H1 (cell line): ENCODE data around the gene MYOM1. TPM values are rescaled to one million over a fixed set of nuclear protein-coding genes. Genes with fewer than 3 reads are reported as not detected.

Source experiments
- CTCF ChIA-PET: fragments of 300-600 bp; sonication (Branson Sonifier 250); formaldehyde crosslinking; loops from one replicate; lab custom pipeline; 2021; ENCODE audit not compliant: partially characterized antibody; lab: Charles Lee
- POLR2A ChIA-PET: fragments of 300-600 bp; sonication (Branson Sonifier 250); formaldehyde crosslinking; loops from one replicate; lab custom pipeline; 2021; ENCODE audit warnings: inconsistent platforms; ENCODE audit not compliant: partially characterized antibody; lab: Charles Lee
- DNase-seq, 2 experiments: peaks; one replicate each; pipeline versions ENCODE4 v3.0.0 to v3.0.0-alpha.2; 2010 to 2022; ENCODE audit warnings: low spot score in 2 of 2, low read depth in 1 of 2, mixed read lengths in 1 of 2
- FAIRE-seq: peaks from 2 replicates; lab custom pipeline; 2011; peaks lifted over from hg19 to GRCh38; lab: Jason Lieb, UNC
- H2AFZ ChIP-seq: 2 replicates; pipeline ENCODE4 v1.8.1; 2012; ENCODE audit warnings: low read length, inconsistent platforms
- H2AK5ac ChIP-seq: 2 replicates; pipeline ENCODE4 v1.6.1; 2013; ENCODE audit warnings: low read depth, low read length
- H2BK120ac ChIP-seq: replicated peaks from 2 replicates; pipeline ENCODE3; 2013; ENCODE audit warnings: low read depth, low read length, inconsistent platforms
- H2BK12ac ChIP-seq: 2 replicates; pipeline ENCODE4 v1.6.1; 2013; ENCODE audit warnings: low read depth, low read length
- H2BK15ac ChIP-seq: 2 replicates; pipeline ENCODE4 v1.6.1; 2013; ENCODE audit warnings: low read length
- H2BK20ac ChIP-seq: 2 replicates; pipeline ENCODE4 v1.6.1; 2013; ENCODE audit warnings: low read length
- H2BK5ac ChIP-seq: 2 replicates; pipeline ENCODE4 v1.6.1; 2013; ENCODE audit warnings: low read depth, low read length
- H3K14ac ChIP-seq: 2 replicates; pipeline ENCODE4 v1.6.1; 2013; ENCODE audit warnings: inconsistent platforms; ENCODE audit not compliant: insufficient read length
- H3K18ac ChIP-seq: 2 replicates; pipeline ENCODE4 v1.6.1; 2013; ENCODE audit warnings: low read length; ENCODE audit errors: extremely low read depth
- H3K23ac ChIP-seq: 2 replicates; pipeline ENCODE4 v1.6.1; 2013; ENCODE audit warnings: inconsistent platforms; ENCODE audit not compliant: insufficient read length
- H3K23me2 ChIP-seq: 2 replicates; pipeline ENCODE4 v1.6.1; 2013; ENCODE audit warnings: low read depth, low read length
- H3K27ac ChIP-seq: 2 replicates; pipeline ENCODE4 v1.6.1; 2011; ENCODE audit warnings: low read depth, low read length, inconsistent platforms
- H3K27me3 ChIP-seq, 4 experiments: replicated peaks in 1 of 4; 1 replicate in 1 of 4; 2 replicates in 3 of 4; pipeline versions ENCODE4 v1.6.1 to v1.8.1; 2011 to 2013; ENCODE audit warnings: low read length in 3 of 4, mild to moderate bottlenecking in 3 of 4, inconsistent platforms in 2 of 4, mixed read lengths in 2 of 4, moderate library complexity in 1 of 4; ENCODE audit not compliant: control insufficient read depth in 3 of 4, insufficient read depth in 3 of 4; ENCODE audit errors: extremely low read depth in 1 of 4
- H3K36me3 ChIP-seq, 4 experiments: 2 replicates each; pipeline versions ENCODE4 v1.6.1 to v1.8.1; 2011 to 2013; ENCODE audit warnings: mild to moderate bottlenecking in 4 of 4, low read length in 3 of 4, moderate library complexity in 2 of 4, control low read depth in 1 of 4, inconsistent platforms in 1 of 4; ENCODE audit not compliant: insufficient read depth in 4 of 4, control insufficient read depth in 2 of 4
- H3K4ac ChIP-seq: replicated peaks from 2 replicates; pipeline ENCODE3; 2013; ENCODE audit warnings: low read length, low read depth, mixed read lengths, inconsistent platforms; ENCODE audit not compliant: insufficient read length
- H3K4me1 ChIP-seq, 4 experiments: replicated peaks in 1 of 4; 1 replicate in 1 of 4; 2 replicates in 3 of 4; pipeline versions ENCODE4 v1.6.1 to v1.8.1; 2011 to 2013; ENCODE audit warnings: low read length in 3 of 4, inconsistent platforms in 2 of 4, mixed read lengths in 1 of 4; ENCODE audit not compliant: insufficient read depth in 4 of 4, control insufficient read depth in 3 of 4
- H3K4me2 ChIP-seq, 2 experiments: 2 replicates each; pipeline versions ENCODE4 v1.6.1 to v1.8.1; 2011 to 2013; ENCODE audit warnings: low read depth in 2 of 2, low read length in 2 of 2, control low read depth in 1 of 2, inconsistent platforms in 1 of 2, mild to moderate bottlenecking in 1 of 2; ENCODE audit not compliant: insufficient read depth in 1 of 2
- H3K4me3 ChIP-seq, 4 experiments: fragments of 200-600, 300-600 bp in 1 of 4; sonication (generic), shearing (Covaris generic), sonication (Bioruptor Twin) in 1 of 4; 2 replicates each; pipeline versions ENCODE4 v1.5.1 to v1.8.1; 2011 to 2016; ENCODE audit warnings: low read length in 4 of 4, low read depth in 3 of 4, control low read depth in 2 of 4, inconsistent platforms in 2 of 4, mild to moderate bottlenecking in 2 of 4, mixed read lengths in 1 of 4, moderate library complexity in 1 of 4; ENCODE audit not compliant: insufficient read depth in 2 of 4; ENCODE audit errors: extremely low read depth in 1 of 4
- H3K56ac ChIP-seq: replicated peaks from 2 replicates; pipeline ENCODE3; 2013; ENCODE audit warnings: low read depth, mild to moderate bottlenecking, mixed read lengths, low read length, inconsistent platforms; ENCODE audit not compliant: insufficient read length
- H3K79me1 ChIP-seq: 2 replicates; pipeline ENCODE4 v1.6.1; 2013; ENCODE audit warnings: low read depth, low read length, control low read depth
- H3K79me2 ChIP-seq, 2 experiments: 2 replicates each; pipeline versions ENCODE4 v1.6.1 to v1.8.1; 2012 to 2013; ENCODE audit warnings: low read length in 2 of 2, mild to moderate bottlenecking in 2 of 2, inconsistent platforms in 1 of 2; ENCODE audit not compliant: insufficient read depth in 2 of 2, control insufficient read depth in 1 of 2
- H3K9ac ChIP-seq, 4 experiments: replicated peaks in 1 of 4; 1 replicate in 1 of 4; 2 replicates in 3 of 4; pipeline versions ENCODE4 v1.6.1 to v1.8.1; 2011 to 2013; ENCODE audit warnings: low read depth in 3 of 4, low read length in 3 of 4, control low read depth in 2 of 4, mild to moderate bottlenecking in 2 of 4, moderate library complexity in 2 of 4, inconsistent platforms in 1 of 4; ENCODE audit errors: extremely low read depth in 1 of 4
- H3K9me3 ChIP-seq, 2 experiments: 2 replicates each; pipeline versions ENCODE4 v1.6.1 to v1.8.1; 2012 to 2013; ENCODE audit warnings: mild to moderate bottlenecking in 2 of 2, moderate library complexity in 2 of 2, control low read depth in 1 of 2, inconsistent platforms in 1 of 2, low read depth in 1 of 2, low read length in 1 of 2, mixed read lengths in 1 of 2; ENCODE audit not compliant: insufficient read depth in 2 of 2
- H4K20me1 ChIP-seq, 2 experiments: replicated peaks in 1 of 2; 2 replicates each; pipeline versions ENCODE3 to v1.8.1; 2011 to 2013; ENCODE audit warnings: inconsistent platforms in 2 of 2, low read length in 2 of 2, mild to moderate bottlenecking in 1 of 2; ENCODE audit not compliant: insufficient read depth in 2 of 2, control insufficient read depth in 1 of 2
- H4K5ac ChIP-seq: 2 replicates; pipeline ENCODE4 v1.6.1; 2013; ENCODE audit warnings: low read length, low read depth, mixed read lengths, inconsistent platforms; ENCODE audit not compliant: insufficient read length
- H4K8ac ChIP-seq: 2 replicates; pipeline ENCODE4 v1.8.0; 2013; ENCODE audit warnings: mild to moderate bottlenecking, moderate library complexity, low read length, inconsistent platforms; ENCODE audit not compliant: insufficient read depth; ENCODE audit errors: extremely low read depth
- H4K91ac ChIP-seq: replicated peaks from 2 replicates; pipeline ENCODE3; 2013; ENCODE audit warnings: low read length, mixed read lengths, inconsistent platforms; ENCODE audit not compliant: insufficient read length
- BCL11A ChIP-seq, 2 experiments: IDR thresholded peaks; one replicate each; pipeline ENCODE4 v1.6.1; 2011; ENCODE audit warnings: low read depth in 2 of 2, low read length in 2 of 2, mild to moderate bottlenecking in 2 of 2
- POLR2A ChIP-seq, 2 experiments: IDR thresholded peaks; 1 replicate in 1 of 2; 2 replicates in 1 of 2; pipeline ENCODE4 v1.6.1; 2011; ENCODE audit warnings: low read depth in 2 of 2, low read length in 2 of 2, mild to moderate bottlenecking in 2 of 2; ENCODE audit errors: control extremely low read depth in 1 of 2
- POLR2AphosphoS5 ChIP-seq: IDR thresholded peaks from 2 replicates; pipeline ENCODE4 v1.6.1; 2011; ENCODE audit warnings: low read depth, low read length
- SIN3A ChIP-seq, 2 experiments: IDR thresholded peaks in 1 of 2; conservative IDR thresholded peaks in 1 of 2; 2 replicates each; pipeline ENCODE4 v1.6.1; 2011 to 2012; ENCODE audit warnings: low read length in 2 of 2, improper control_type of control experiment in 1 of 2, low read depth in 1 of 2, mild to moderate bottlenecking in 1 of 2
- WGBS, 2 experiments: shearing (Covaris generic) in 1 of 2; methylation state at CpG; one replicate each; pipeline versions ENCODE4 v1.1.6 to v1.1.7; 2013 to 2015; ENCODE audit warnings: low lambda C conversion rate in 2 of 2, mixed read lengths in 2 of 2, inconsistent platforms in 1 of 2, low coverage in 1 of 2, missing lambda C conversion rate in 1 of 2; ENCODE audit not compliant: insufficient replicate concordance in 2 of 2, insufficient coverage in 1 of 2, insufficient read length in 1 of 2; ENCODE audit errors: extremely low coverage in 1 of 2, missing lambda C conversion rate in 1 of 2; 5-methylcytosine and 5-hydroxymethylcytosine counted together
- polyA plus RNA-seq, 7 experiments: library from polyadenylated mRNA; depleted of rRNA in 3 of 7; stranded (reverse) in 5 of 7; unstranded in 2 of 7; fragments of >200 nt in 5 of 7; fragments of 200-250 nt in 2 of 7; gene quantifications; 1 replicate in 5 of 7; 2 replicates in 1 of 7; 4 replicates in 1 of 7; pipeline versions ENCODE4 v1.2.1 to v1.2.3, GENCODE V29; 2011 to 2013; ENCODE audit warnings: missing spikeins in 2 of 7, mixed read lengths in 2 of 7
- total RNA-seq: library from RNA; stranded (reverse); fragmentation: NEBNext Ultra II Directional; extraction: Animal tissue kit (Norgen Biotek cat#: 25700); gene quantifications from 2 replicates; pipeline ENCODE4 v1.2.1, GENCODE V29; 2021

Gene MYOM1
- total and polyA plus RNA-seq, 2 of the 8 experiments (the other 6 are each of a cell fraction or from before 2014, with no cell fraction given), result 0.06 to 0.32 TPM

DNA sequence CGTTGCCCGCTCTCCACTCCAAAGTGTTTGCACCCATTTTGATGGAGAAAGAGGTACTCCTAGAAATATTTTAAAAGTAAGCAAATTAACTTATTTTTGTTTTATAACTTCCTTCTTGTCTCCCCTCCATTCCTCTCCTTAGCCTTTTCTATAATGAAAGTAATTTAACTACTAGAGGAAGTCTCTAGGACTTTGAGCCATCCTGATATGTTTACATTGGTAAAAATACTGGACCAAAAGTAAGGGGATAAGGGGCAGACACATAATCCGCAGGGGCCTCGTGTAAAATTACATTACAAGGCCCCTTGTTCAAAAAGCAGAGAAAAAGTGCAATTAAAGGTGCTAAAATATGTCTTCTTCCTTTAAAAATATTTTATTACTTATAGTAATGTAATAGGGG is 55.4 kb downstream of the MYOM1 start:
- no peak overlapping the region for H4K91ac ChIP-seq
- H3K9ac ChIP-seq, result no peak overlapping the region
- no peak overlapping the region for H2AFZ ChIP-seq
- H4K20me1 ChIP-seq, result no peaks in the 10 kb centered on the region
- no peak overlapping the region for H4K8ac ChIP-seq
- H3K23ac ChIP-seq, result no peak overlapping the region
- DNase-seq (no peak), FAIRE-seq (no peak)
- no peak overlapping the region for H4K5ac ChIP-seq
- H2BK15ac ChIP-seq, result no peak overlapping the region
- H3K18ac ChIP-seq, result no peak overlapping the region
- no peaks in the 10 kb centered on the region for H3K79me1 ChIP-seq
- no peak overlapping the region for H3K4me2 ChIP-seq
- H3K9me3 ChIP-seq, result no peaks in the 10 kb centered on the region
- no peak overlapping the region for H3K56ac ChIP-seq
- CTCF ChIA-PET, result no interaction called here
- no peak overlapping the region for H2BK20ac ChIP-seq
- no peaks in the 10 kb centered on the region for H3K79me2 ChIP-seq
- H2BK120ac ChIP-seq, result no peak overlapping the region
- H3K36me3 ChIP-seq, result no peaks in the 10 kb centered on the region
- H3K4me1 ChIP-seq, result no peaks in the 10 kb centered on the region
- H3K4ac ChIP-seq, result no peak overlapping the region
- no peak overlapping the region for H3K27ac ChIP-seq
- no peak overlapping the region for H2BK12ac ChIP-seq
- H3K27me3 ChIP-seq, result no peaks in the 10 kb centered on the region
- no peak overlapping the region for H2AK5ac ChIP-seq
- no peak overlapping the region for H2BK5ac ChIP-seq
- H3K14ac ChIP-seq, result no peak overlapping the region
- no peaks in the 10 kb centered on the region for H3K23me2 ChIP-seq
- no peak overlapping the region for H3K4me3 ChIP-seq
- 87% methylated on average over 4 of the region's 4 CpGs; no CpG with 5 or more reads in 1 of the 2 experiments for WGBS, 2 experiments
- POLR2A ChIA-PET, result no interaction called here
- TF ChIP-seq BCL11A (IDR thresholded peaks at IDR 0.05; ENCODE audit: low read depth in 2 of 2, low read length in 2 of 2) (no peak), POLR2AphosphoS5 (no peak), POLR2A (IDR thresholded peaks at IDR 0.05; ENCODE audit: control extremely low read depth in 1 of 2, low read depth in 2 of 2, low read length in 2 of 2) (no peak), SIN3A (conservative IDR thresholded peaks at IDR 0.05 in 1 of 2, IDR thresholded peaks at IDR 0.05 in 1 of 2; ENCODE audit: low read depth in 1 of 2, low read length in 2 of 2) (no peak)
